Left lobe of liver (tissue), 2 donors: ENCODE data around the gene ZNF699. TPM values are rescaled to one million over a fixed set of nuclear protein-coding genes. Genes with fewer than 3 reads are reported as not detected.
"Not testable (repeated sequence)": the region's sequence is repeated elsewhere in the genome, so short reads cannot be mapped to it uniquely, and the experiment has no call there.

ENCODE experiments used
- ATAC-seq: fragments of 200-7000 bp; cut with Tn5 transposase; one replicate; pipeline ENCODE4 v1.9.1; 2020; ENCODE audit warnings: mild to moderate bottlenecking, moderate library complexity
- DNase-seq: peaks from one replicate; pipeline ENCODE4 v3.0.0-alpha.2; 2020; ENCODE audit warnings: low spot score
- total RNA-seq: library from RNA; stranded (reverse); gene quantifications from one replicate; pipeline ENCODE4 v1.2.1, GENCODE V29; 2021
- donor health status: DM: no; HTN: no; CAD: no; lungs with moderate emphysema.
- donor health status: DM: no; HTN: yes; CAD: no.

Gene ZNF699
- total RNA-seq, 1 donor from 2014 or later = 0.93 TPM

DNA sequence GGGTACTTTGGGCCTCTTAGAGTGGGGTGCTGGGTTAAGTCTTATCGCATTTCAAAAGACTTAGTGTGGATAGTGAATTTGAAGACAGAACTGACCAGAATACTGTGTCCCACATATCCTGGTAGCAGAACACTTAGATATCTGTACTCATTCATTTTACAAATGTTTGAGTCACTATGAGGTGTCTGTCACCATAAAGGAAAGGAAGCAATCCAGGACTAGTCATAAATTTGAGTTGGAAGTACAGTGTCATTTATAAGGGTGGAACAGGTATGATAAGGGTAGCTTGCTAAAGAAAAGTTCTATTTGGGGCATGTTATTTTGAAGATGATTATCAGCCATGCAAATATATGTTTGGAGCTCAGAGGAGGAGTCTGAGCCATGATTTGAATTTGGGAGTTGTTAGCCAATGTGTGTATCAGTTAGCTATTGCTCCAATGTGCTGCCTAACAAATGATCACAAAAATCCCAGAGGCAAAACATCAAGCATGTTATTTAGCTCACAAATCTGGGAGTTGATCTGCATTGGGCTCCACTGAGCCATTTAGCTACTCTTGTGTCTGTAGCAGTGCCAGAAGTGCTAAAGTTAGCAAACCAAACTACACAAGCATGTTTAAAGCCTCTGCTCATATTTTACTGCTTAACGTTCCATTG, 20.3 kb downstream of the ZNF699 start:
- DNase-seq (no peak), ATAC-seq (no peak)

DNA sequence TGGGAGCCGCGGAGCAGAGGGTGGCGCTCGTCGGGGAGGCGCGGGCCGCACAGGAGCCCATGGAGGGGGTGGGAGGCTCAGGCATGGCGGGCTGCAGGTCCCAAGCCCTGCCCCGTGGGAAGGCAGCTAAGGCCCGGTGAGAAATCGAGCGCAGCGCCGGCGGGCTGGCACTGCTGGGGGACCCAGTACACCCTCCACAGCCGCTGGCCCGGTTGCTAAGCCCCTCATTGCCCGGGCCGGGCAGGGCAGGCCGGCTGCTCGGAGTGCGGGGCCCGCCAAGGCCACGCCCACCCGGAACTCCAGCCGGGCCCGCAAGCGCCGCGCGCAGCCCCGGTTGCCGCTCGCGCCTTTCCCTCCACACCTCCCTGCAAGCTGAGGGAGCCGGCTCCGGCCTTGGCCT, 26.2 kb downstream of the ZNF699 start:
- DNase-seq, ATAC-seq: not testable (repeated sequence)

GRCh38 chr19:9251236-9251635, 58.4 kb downstream of the ZNF699 start:
- DNase-seq = no peak

DNA sequence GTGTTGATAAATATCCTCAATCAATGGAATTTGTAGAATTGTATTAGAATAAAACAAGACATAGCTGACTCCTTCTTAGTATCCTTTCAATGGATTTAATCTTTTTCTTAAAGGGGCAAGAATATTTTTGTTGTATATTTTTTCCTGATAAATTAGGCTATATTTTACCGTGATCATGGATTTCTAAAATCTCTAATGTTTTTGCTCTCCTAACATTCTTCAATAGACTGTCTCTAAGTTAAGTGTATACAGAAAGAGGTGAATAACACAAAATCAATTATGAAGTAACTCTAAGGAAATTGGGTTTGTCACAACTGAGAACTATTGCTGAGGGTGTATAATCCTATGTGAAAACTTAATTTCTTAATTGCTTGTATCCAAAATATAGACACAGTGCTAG, 59.0 kb downstream of the ZNF699 start, which contains the start of gene OR7E24:
Gene OR7E24 (plus strand): TSS at position 301 of the 400 bp plus-strand sequence. CDS start 114 bp downstream, outside the sequence.
- no peak for DNase-seq
- ATAC-seq = no peak

More at GRCh38 chr19:9251236-9251635, 58.4 kb downstream of the ZNF699 start:
- ATAC-seq = no peak

Other genes starting within 250 kb of the ZNF699 start
- not detected for gene OR1M1, start 222.8 kb downstream of the ZNF699 start, total RNA-seq
- gene OR7G2, start 202.4 kb downstream of the ZNF699 start, total RNA-seq = not detected
- not detected for gene OR7G1, start 194.1 kb downstream of the ZNF699 start, total RNA-seq
- gene OR7G3, start 182.9 kb downstream of the ZNF699 start, total RNA-seq = not detected
- gene ZNF317, start 169.4 kb downstream of the ZNF699 start, total RNA-seq = 10.3 TPM
- gene OR7D2, start 130.9 kb downstream of the ZNF699 start, total RNA-seq = not detected
- not detected for gene OR7D4, start 90.2 kb downstream of the ZNF699 start, total RNA-seq
- not detected for gene OR7E24, start 58.9 kb downstream of the ZNF699 start, total RNA-seq
- 3.8 TPM for gene ZNF559, start 14.3 kb upstream of the ZNF699 start, total RNA-seq
- 0.68 TPM for gene ZNF177, start 53.2 kb upstream of the ZNF699 start, total RNA-seq
- gene ZNF266, start 125.7 kb upstream of the ZNF699 start, total RNA-seq = 6.4 TPM
- not detected for gene ZNF560, start 188.8 kb upstream of the ZNF699 start, total RNA-seq
- gene ZNF426, start 228.8 kb upstream of the ZNF699 start, total RNA-seq = 2.9 TPM